ENCODE measurements around the gene PRUNE2.

Gene PRUNE2

GRCh38 chr9:76624391-76625048, 281.4 kb downstream of the PRUNE2 start:
- no peak for DNase-seq (ENCODE audit: low read depth)
- TF ChIP-seq CTCF (IDR thresholded peaks at IDR 0.05; ENCODE audit: low read depth, low read length, missing control alignments): no peak
- no peak overlapping the region for H3K4me3 ChIP-seq (ENCODE audit: low read depth, low read length)
- in situ Hi-C loops (cut with HindIII; ENCODE audit: low sequenced_read_pairs): no loop called here

- TF ChIP-seq CTCF (IDR thresholded peaks at IDR 0.05; ENCODE audit: low read depth, low read length, missing control alignments): no peak
- no peak overlapping the region for H3K4me3 ChIP-seq (ENCODE audit: low read depth, low read length)
- no peak for DNase-seq (ENCODE audit: low read depth)
- in situ Hi-C loops (cut with HindIII; ENCODE audit: low sequenced_read_pairs): no loop called here
Observed at GRCh38 chr9:76620996-76621395, 284.9 kb downstream of the PRUNE2 start.

- TF ChIP-seq CTCF (IDR thresholded peaks at IDR 0.05; ENCODE audit: low read depth, low read length, missing control alignments): no peak
- DNase-seq (ENCODE audit: low read depth): no peak
- in situ Hi-C loops (cut with HindIII; ENCODE audit: low sequenced_read_pairs): no loop called here
- no peak overlapping the region for H3K4me3 ChIP-seq (ENCODE audit: low read depth, low read length)
Observed at GRCh38 chr9:76620581-76620980, 285.3 kb downstream of the PRUNE2 start.

- no peak overlapping the region for H3K4me3 ChIP-seq (ENCODE audit: low read depth, low read length)
- DNase-seq (ENCODE audit: low read depth): no peak
- in situ Hi-C loops (cut with HindIII; ENCODE audit: low sequenced_read_pairs): no loop called here
- no peak for TF ChIP-seq CTCF (IDR thresholded peaks at IDR 0.05; ENCODE audit: low read depth, low read length, missing control alignments)
Observed at GRCh38 chr9:76619640-76620039, 286.3 kb downstream of the PRUNE2 start.

- H3K4me3 ChIP-seq (ENCODE audit: low read depth, low read length): no peak overlapping the region
- in situ Hi-C loops (cut with HindIII; ENCODE audit: low sequenced_read_pairs): no loop called here
- DNase-seq (ENCODE audit: low read depth): no peak
- no peak for TF ChIP-seq CTCF (IDR thresholded peaks at IDR 0.05; ENCODE audit: low read depth, low read length, missing control alignments)
Observed at GRCh38 chr9:76619197-76619596, 286.7 kb downstream of the PRUNE2 start.

- no peak overlapping the region for H3K4me3 ChIP-seq (ENCODE audit: low read depth, low read length)
- no peak for TF ChIP-seq CTCF (IDR thresholded peaks at IDR 0.05; ENCODE audit: low read depth, low read length, missing control alignments)
- DNase-seq (ENCODE audit: low read depth): no peak
- in situ Hi-C loops (cut with HindIII; ENCODE audit: low sequenced_read_pairs): no loop called here
Observed at GRCh38 chr9:76618762-76619161, 287.2 kb downstream of the PRUNE2 start.

All from astrocyte of the cerebellum (primary cell).